ENCODE measurements around the gene NCKAP1. TPM values are rescaled to one million over a fixed set of nuclear protein-coding genes. Genes with fewer than 3 reads are reported as not detected.
"Not testable (repeated sequence)": the region's sequence is repeated elsewhere in the genome, so short reads cannot be mapped to it uniquely, and the experiment has no call there.

Gene NCKAP1, protein sequence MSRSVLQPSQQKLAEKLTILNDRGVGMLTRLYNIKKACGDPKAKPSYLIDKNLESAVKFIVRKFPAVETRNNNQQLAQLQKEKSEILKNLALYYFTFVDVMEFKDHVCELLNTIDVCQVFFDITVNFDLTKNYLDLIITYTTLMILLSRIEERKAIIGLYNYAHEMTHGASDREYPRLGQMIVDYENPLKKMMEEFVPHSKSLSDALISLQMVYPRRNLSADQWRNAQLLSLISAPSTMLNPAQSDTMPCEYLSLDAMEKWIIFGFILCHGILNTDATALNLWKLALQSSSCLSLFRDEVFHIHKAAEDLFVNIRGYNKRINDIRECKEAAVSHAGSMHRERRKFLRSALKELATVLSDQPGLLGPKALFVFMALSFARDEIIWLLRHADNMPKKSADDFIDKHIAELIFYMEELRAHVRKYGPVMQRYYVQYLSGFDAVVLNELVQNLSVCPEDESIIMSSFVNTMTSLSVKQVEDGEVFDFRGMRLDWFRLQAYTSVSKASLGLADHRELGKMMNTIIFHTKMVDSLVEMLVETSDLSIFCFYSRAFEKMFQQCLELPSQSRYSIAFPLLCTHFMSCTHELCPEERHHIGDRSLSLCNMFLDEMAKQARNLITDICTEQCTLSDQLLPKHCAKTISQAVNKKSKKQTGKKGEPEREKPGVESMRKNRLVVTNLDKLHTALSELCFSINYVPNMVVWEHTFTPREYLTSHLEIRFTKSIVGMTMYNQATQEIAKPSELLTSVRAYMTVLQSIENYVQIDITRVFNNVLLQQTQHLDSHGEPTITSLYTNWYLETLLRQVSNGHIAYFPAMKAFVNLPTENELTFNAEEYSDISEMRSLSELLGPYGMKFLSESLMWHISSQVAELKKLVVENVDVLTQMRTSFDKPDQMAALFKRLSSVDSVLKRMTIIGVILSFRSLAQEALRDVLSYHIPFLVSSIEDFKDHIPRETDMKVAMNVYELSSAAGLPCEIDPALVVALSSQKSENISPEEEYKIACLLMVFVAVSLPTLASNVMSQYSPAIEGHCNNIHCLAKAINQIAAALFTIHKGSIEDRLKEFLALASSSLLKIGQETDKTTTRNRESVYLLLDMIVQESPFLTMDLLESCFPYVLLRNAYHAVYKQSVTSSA
- 143 TPM for total RNA-seq

- no peak for FAIRE-seq
- DNase-seq (ENCODE audit: low spot score in 2 of 2), result peak; percentile 88 to 89
These were observed at the start of gene NCKAP1 for GRCh38 chr2:183038341-183039300. TSS of gene NCKAP1 (minus strand) at chr2:183038457. CDS start at chr2:183038099, 358 bp downstream.

GRCh38 chr2:183081911-183082310 lies 43.7 kb upstream of the NCKAP1 start:
- no peak for DNase-seq (ENCODE audit: low spot score in 2 of 2)
- no peak for FAIRE-seq

GRCh38 chr2:183079139-183079775 lies 41.0 kb upstream of the NCKAP1 start:
- DNase-seq (ENCODE audit: low spot score in 2 of 2) (no peak), FAIRE-seq (no peak)

DNA sequence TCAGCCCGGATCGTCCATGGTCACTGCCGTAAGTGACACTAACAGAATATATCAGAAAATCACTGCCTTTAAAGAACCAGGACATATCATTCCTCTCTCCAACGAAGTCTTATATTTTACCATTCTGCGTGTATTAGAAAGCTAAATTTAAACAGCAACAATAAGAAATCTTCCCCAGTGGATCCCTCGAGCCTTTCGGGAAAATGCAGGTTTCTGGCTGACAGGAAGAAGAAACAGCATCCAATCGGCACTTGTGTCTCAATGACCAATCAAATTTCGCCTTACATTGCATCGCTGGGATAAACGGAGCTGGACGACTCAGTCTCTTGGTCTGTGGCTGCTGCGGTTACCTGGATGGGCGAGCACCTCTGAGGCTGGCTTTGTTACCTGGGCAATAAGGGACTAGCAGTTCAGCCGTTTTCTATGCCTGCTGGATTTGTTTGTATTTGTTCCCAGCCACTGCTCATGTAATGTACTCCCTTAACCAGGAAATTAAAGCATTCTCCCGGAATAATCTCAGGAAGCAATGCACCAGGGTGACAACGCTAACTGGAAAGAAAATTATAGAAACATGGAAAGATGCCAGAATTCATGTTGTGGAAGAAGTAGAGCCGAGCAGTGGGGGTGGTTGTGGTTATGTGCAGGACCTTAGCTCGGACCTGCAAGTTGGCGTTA lies 40.3 kb upstream of the NCKAP1 start, which contains the start of gene DUSP19:
TSS of gene DUSP19 (plus strand) at position 284 of the 675 bp plus-strand sequence. CDS start at position 471, 187 bp downstream.
- FAIRE-seq, result peak; percentile 82

GRCh38 chr2:183078163-183078463 lies 39.9 kb upstream of the NCKAP1 start:
- DNase-seq (ENCODE audit: low spot score in 2 of 2) (peak in 1 of 2 donors; percentile 30), FAIRE-seq (no peak)

More for the DNA sequence above, 40.3 kb upstream of the NCKAP1 start, which contains the start of gene DUSP19:
- DNase-seq (ENCODE audit: low spot score in 2 of 2), result peak; percentile 72 to 75

- no peak for FAIRE-seq
- DNase-seq (ENCODE audit: low spot score in 2 of 2), result no peak
These were observed 33.9 kb upstream of the NCKAP1 start for GRCh38 chr2:183072177-183072576.

DNA sequence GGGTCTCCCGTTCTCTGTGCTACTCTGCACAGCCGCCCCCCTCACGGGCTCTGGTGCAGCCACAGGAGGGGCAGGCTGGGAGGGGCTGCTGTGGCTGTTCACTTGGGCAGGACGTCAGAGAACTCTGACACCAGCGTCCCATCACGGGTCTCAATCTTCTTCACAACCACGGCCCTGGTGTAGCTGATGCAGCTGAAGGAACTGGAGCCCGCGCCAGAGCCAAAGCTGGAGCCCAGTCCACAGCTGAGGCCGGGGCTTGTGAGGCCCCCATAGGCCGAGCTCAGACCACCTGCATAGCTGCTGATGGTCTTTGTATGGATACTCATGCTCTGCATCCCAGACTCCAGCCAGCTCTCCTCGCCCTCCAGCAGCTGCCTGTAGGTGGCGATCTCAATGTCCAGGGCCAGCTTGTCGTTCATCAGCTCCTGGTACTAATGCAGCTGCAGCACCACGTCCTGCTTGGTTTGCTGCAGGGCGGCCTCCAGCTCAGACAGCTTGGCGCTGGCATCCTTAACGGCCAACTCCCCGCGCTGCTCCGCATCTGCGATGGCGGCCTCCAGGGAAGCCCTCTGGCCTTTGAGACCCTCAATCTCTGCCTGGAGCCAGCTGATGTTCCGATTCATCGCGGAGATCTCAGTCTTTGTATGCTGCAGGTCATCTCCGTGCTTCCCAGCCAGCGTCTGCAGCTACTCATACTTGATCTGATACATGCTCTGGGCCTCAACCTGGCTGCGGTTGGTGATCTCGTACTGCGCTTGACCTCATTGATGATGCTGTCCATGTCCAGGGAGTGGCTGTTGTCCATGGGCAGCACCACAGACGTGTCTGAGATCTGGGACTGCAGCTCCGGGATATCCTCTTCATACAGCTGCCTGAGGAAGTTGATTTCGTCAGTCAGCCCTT lies 32.9 kb upstream of the NCKAP1 start:
- FAIRE-seq (no peak), DNase-seq (ENCODE audit: low spot score in 2 of 2) (no peak)

DNA sequence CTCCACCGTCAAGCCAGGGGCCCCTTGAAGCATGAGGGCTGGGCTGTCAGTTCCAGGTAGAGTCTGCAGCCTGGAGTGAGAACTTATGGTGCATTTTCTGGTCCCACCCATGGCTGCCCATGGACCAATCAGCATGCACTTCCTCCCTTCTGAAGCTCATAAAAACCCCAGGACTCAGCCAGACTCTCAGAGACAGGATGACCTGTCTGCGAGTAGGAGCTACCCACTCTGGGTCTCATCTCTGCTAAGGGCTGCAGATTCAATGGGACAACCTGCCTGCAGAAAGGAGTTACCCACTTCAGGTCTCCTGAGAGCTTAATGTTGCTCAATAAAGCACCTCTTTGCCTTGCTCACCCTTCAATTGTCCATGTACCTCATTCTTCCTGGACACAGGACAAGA lies 30.9 kb upstream of the NCKAP1 start:
- DNase-seq (ENCODE audit: low spot score in 2 of 2), result no peak
- no peak for FAIRE-seq

- no peak for DNase-seq (ENCODE audit: low spot score in 2 of 2)
- no peak for FAIRE-seq
These were observed 30.3 kb upstream of the NCKAP1 start for GRCh38 chr2:183068561-183068960.

DNA sequence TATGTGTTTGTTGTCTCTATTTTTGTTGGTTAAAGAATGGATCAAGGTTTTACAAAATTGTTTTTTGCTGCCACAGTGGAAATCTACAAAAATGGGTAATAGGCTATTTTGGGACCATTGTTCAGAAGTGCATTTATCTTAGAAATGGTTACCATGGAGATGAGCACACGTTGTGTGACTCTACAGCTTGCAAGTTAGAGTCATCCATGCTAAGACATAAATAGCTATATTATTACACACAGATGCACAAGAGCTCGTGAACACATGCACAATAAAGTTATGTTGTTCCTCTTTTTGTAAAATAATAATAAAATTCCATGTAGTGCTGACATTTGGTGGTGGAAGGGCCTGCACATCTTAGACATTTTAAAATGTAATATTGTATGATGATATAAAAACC lies 24.8 kb upstream of the NCKAP1 start:
- no peak for FAIRE-seq

GRCh38 chr2:183060571-183061231 lies 22.4 kb upstream of the NCKAP1 start:
- FAIRE-seq (no peak), DNase-seq (ENCODE audit: low spot score in 2 of 2) (no peak)

More for the DNA sequence above, 24.8 kb upstream of the NCKAP1 start:
- peak in 1 of 2 donors; percentile 30 for DNase-seq (ENCODE audit: low spot score in 2 of 2)

- FAIRE-seq, result no peak
These were observed 21.3 kb upstream of the NCKAP1 start for GRCh38 chr2:183059561-183059960.

GRCh38 chr2:183057333-183057985 lies 19.2 kb upstream of the NCKAP1 start:
- no peak for DNase-seq (ENCODE audit: low spot score in 2 of 2)
- no peak for FAIRE-seq

More at GRCh38 chr2:183059561-183059960, 21.3 kb upstream of the NCKAP1 start:
- DNase-seq (ENCODE audit: low spot score in 2 of 2), result no peak

- DNase-seq (ENCODE audit: low spot score in 2 of 2) (no peak), FAIRE-seq (no peak)
These were observed 11.2 kb upstream of the NCKAP1 start for GRCh38 chr2:183049420-183049819.

- not testable (repeated sequence) for DNase-seq (ENCODE audit: low spot score in 2 of 2); FAIRE-seq
These were observed 9.3 kb upstream of the NCKAP1 start for GRCh38 chr2:183047486-183048125.

- not testable (repeated sequence) for DNase-seq (ENCODE audit: low spot score in 2 of 2); FAIRE-seq
These were observed 5.3 kb upstream of the NCKAP1 start for GRCh38 chr2:183043580-183043979.

Measured in frontal cortex (tissue), 4 donors.